GM21619 (cell line): ENCODE results near the gene JTB.

Experiments
- ATAC-seq: cut with Tn5 transposase; IDR thresholded peaks from one replicate; pipeline ENCODE4 v1.9.1; 2021; ENCODE audit not compliant: unreplicated experiment

The JTB gene

GRCh38 chr1:153933955-153934354, 43.5 kb downstream of the JTB start:
- ATAC-seq = no peak

GRCh38 chr1:153933430-153933829, 44.0 kb downstream of the JTB start:
- ATAC-seq = no peak

GRCh38 chr1:153932156-153933131, 45.0 kb downstream of the JTB start:
- no peak for ATAC-seq

GRCh38 chr1:153929981-153930948, 47.2 kb downstream of the JTB start:
- ATAC-seq = no peak

- ATAC-seq = no peak
These were observed 48.0 kb downstream of the JTB start for GRCh38 chr1:153929426-153929825.

- ATAC-seq = no peak
These were observed 48.6 kb downstream of the JTB start for GRCh38 chr1:153928791-153929341.

GRCh38 chr1:153928245-153928644, 49.2 kb downstream of the JTB start:
- no peak for ATAC-seq

- ATAC-seq = no peak
These were observed 51.1 kb downstream of the JTB start for GRCh38 chr1:153926405-153926804.
